Measurements from ENCODE around the gene IER3IP1.

DNA sequence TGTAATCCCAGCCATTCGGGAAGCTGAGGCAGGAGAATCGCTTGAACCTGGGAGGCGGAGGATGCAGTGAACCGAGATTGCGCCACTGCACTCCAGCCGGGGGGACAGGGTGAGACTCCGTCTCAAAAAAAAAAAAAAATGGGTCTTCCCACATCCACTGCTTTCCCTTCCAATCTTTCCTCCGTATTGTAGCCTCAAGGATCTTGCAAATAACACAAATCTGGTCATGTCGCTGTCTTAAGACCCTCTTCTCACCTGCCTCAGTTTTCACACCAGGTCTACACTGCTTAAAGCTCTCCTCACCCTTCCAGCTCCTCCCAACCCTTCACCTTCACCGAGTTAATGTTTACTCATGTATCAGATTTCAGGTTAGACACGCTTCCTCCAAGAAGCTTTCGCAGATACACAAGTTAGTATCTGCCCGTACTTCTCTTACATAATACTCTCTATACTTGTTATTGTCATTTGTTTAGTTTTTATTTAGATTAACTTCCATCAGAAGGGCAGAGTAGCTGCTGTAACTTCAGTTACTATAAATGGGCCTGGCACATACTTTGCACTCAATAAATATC lies 1.5 kb downstream of the IER3IP1 start:
- TF ChIP-seq, protein P1, sequence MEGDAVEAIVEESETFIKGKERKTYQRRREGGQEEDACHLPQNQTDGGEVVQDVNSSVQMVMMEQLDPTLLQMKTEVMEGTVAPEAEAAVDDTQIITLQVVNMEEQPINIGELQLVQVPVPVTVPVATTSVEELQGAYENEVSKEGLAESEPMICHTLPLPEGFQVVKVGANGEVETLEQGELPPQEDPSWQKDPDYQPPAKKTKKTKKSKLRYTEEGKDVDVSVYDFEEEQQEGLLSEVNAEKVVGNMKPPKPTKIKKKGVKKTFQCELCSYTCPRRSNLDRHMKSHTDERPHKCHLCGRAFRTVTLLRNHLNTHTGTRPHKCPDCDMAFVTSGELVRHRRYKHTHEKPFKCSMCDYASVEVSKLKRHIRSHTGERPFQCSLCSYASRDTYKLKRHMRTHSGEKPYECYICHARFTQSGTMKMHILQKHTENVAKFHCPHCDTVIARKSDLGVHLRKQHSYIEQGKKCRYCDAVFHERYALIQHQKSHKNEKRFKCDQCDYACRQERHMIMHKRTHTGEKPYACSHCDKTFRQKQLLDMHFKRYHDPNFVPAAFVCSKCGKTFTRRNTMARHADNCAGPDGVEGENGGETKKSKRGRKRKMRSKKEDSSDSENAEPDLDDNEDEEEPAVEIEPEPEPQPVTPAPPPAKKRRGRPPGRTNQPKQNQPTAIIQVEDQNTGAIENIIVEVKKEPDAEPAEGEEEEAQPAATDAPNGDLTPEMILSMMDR (IDR thresholded peaks at IDR 0.05 in 4 of 5, conservative IDR thresholded peaks at IDR 0.05 in 1 of 5), result no peak
- no peak for TF ChIP-seq POLR2A (IDR thresholded peaks at IDR 0.05)
